ENCODE data around the gene PLXNA4.

DNA sequence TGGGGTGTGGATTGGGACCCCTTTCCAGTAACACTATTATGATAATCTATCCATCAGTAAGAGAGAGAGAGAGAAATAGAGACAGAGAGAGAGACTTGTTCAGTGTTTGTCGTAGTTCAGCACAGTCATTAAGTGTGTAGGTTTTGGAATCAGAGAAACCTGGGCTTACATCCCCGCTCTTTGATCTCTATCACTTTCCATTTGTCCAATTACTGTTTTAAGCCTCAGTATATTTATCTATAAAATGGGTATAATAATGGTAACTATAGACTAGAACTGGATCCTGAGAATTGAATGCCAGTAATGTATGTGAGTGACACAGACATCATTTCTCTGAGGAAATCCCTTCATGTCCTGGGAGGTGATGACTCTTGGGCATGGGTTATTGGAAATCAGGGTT, 460.5 kb downstream of the PLXNA4 start:
- TF ChIP-seq POLR2A (IDR thresholded peaks at IDR 0.05), result no peak
- TF ChIP-seq, protein P1, sequence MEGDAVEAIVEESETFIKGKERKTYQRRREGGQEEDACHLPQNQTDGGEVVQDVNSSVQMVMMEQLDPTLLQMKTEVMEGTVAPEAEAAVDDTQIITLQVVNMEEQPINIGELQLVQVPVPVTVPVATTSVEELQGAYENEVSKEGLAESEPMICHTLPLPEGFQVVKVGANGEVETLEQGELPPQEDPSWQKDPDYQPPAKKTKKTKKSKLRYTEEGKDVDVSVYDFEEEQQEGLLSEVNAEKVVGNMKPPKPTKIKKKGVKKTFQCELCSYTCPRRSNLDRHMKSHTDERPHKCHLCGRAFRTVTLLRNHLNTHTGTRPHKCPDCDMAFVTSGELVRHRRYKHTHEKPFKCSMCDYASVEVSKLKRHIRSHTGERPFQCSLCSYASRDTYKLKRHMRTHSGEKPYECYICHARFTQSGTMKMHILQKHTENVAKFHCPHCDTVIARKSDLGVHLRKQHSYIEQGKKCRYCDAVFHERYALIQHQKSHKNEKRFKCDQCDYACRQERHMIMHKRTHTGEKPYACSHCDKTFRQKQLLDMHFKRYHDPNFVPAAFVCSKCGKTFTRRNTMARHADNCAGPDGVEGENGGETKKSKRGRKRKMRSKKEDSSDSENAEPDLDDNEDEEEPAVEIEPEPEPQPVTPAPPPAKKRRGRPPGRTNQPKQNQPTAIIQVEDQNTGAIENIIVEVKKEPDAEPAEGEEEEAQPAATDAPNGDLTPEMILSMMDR (IDR thresholded peaks at IDR 0.05), result no peak
